H1 (cell line): ENCODE measurements around the gene UVRAG. TPM values are rescaled to one million over a fixed set of nuclear protein-coding genes. Genes with fewer than 3 reads are reported as not detected.

Source experiments
- CTCF ChIA-PET: fragments of 300-600 bp; sonication (Branson Sonifier 250); formaldehyde crosslinking; loops from one replicate; lab custom pipeline; 2021; ENCODE audit not compliant: partially characterized antibody; lab: Charles Lee
- POLR2A ChIA-PET: fragments of 300-600 bp; sonication (Branson Sonifier 250); formaldehyde crosslinking; loops from one replicate; lab custom pipeline; 2021; ENCODE audit warnings: inconsistent platforms; ENCODE audit not compliant: partially characterized antibody; lab: Charles Lee
- DNase-seq, 2 experiments: peaks; one replicate each; pipeline versions ENCODE4 v3.0.0 to v3.0.0-alpha.2; 2010 to 2022; ENCODE audit warnings: low spot score in 2 of 2, low read depth in 1 of 2, mixed read lengths in 1 of 2
- FAIRE-seq: peaks from 2 replicates; lab custom pipeline; 2011; peaks lifted over from hg19 to GRCh38; lab: Jason Lieb, UNC
- H2AFZ ChIP-seq: 2 replicates; pipeline ENCODE4 v1.8.1; 2012; ENCODE audit warnings: low read length, inconsistent platforms
- H2AK5ac ChIP-seq: 2 replicates; pipeline ENCODE4 v1.6.1; 2013; ENCODE audit warnings: low read depth, low read length
- H2BK120ac ChIP-seq: replicated peaks from 2 replicates; pipeline ENCODE3; 2013; ENCODE audit warnings: low read depth, low read length, inconsistent platforms
- H2BK12ac ChIP-seq: 2 replicates; pipeline ENCODE4 v1.6.1; 2013; ENCODE audit warnings: low read depth, low read length
- H2BK15ac ChIP-seq: 2 replicates; pipeline ENCODE4 v1.6.1; 2013; ENCODE audit warnings: low read length
- H2BK20ac ChIP-seq: 2 replicates; pipeline ENCODE4 v1.6.1; 2013; ENCODE audit warnings: low read length
- H2BK5ac ChIP-seq: 2 replicates; pipeline ENCODE4 v1.6.1; 2013; ENCODE audit warnings: low read depth, low read length
- H3K14ac ChIP-seq: 2 replicates; pipeline ENCODE4 v1.6.1; 2013; ENCODE audit warnings: inconsistent platforms; ENCODE audit not compliant: insufficient read length
- H3K18ac ChIP-seq: 2 replicates; pipeline ENCODE4 v1.6.1; 2013; ENCODE audit warnings: low read length; ENCODE audit errors: extremely low read depth
- H3K23ac ChIP-seq: 2 replicates; pipeline ENCODE4 v1.6.1; 2013; ENCODE audit warnings: inconsistent platforms; ENCODE audit not compliant: insufficient read length
- H3K23me2 ChIP-seq: 2 replicates; pipeline ENCODE4 v1.6.1; 2013; ENCODE audit warnings: low read depth, low read length
- H3K27ac ChIP-seq: 2 replicates; pipeline ENCODE4 v1.6.1; 2011; ENCODE audit warnings: low read depth, low read length, inconsistent platforms
- H3K27me3 ChIP-seq, 4 experiments: replicated peaks in 1 of 4; 1 replicate in 1 of 4; 2 replicates in 3 of 4; pipeline versions ENCODE4 v1.6.1 to v1.8.1; 2011 to 2013; ENCODE audit warnings: low read length in 3 of 4, mild to moderate bottlenecking in 3 of 4, inconsistent platforms in 2 of 4, mixed read lengths in 2 of 4, moderate library complexity in 1 of 4; ENCODE audit not compliant: control insufficient read depth in 3 of 4, insufficient read depth in 3 of 4; ENCODE audit errors: extremely low read depth in 1 of 4
- H3K36me3 ChIP-seq, 4 experiments: 2 replicates each; pipeline versions ENCODE4 v1.6.1 to v1.8.1; 2011 to 2013; ENCODE audit warnings: mild to moderate bottlenecking in 4 of 4, low read length in 3 of 4, moderate library complexity in 2 of 4, control low read depth in 1 of 4, inconsistent platforms in 1 of 4; ENCODE audit not compliant: insufficient read depth in 4 of 4, control insufficient read depth in 2 of 4
- H3K4ac ChIP-seq: replicated peaks from 2 replicates; pipeline ENCODE3; 2013; ENCODE audit warnings: low read length, low read depth, mixed read lengths, inconsistent platforms; ENCODE audit not compliant: insufficient read length
- H3K4me1 ChIP-seq, 4 experiments: replicated peaks in 1 of 4; 1 replicate in 1 of 4; 2 replicates in 3 of 4; pipeline versions ENCODE4 v1.6.1 to v1.8.1; 2011 to 2013; ENCODE audit warnings: low read length in 3 of 4, inconsistent platforms in 2 of 4, mixed read lengths in 1 of 4; ENCODE audit not compliant: insufficient read depth in 4 of 4, control insufficient read depth in 3 of 4
- H3K4me2 ChIP-seq, 2 experiments: 2 replicates each; pipeline versions ENCODE4 v1.6.1 to v1.8.1; 2011 to 2013; ENCODE audit warnings: low read depth in 2 of 2, low read length in 2 of 2, control low read depth in 1 of 2, inconsistent platforms in 1 of 2, mild to moderate bottlenecking in 1 of 2; ENCODE audit not compliant: insufficient read depth in 1 of 2
- H3K4me3 ChIP-seq, 4 experiments: fragments of 200-600, 300-600 bp in 1 of 4; sonication (generic), shearing (Covaris generic), sonication (Bioruptor Twin) in 1 of 4; 2 replicates each; pipeline versions ENCODE4 v1.5.1 to v1.8.1; 2011 to 2016; ENCODE audit warnings: low read length in 4 of 4, low read depth in 3 of 4, control low read depth in 2 of 4, inconsistent platforms in 2 of 4, mild to moderate bottlenecking in 2 of 4, mixed read lengths in 1 of 4, moderate library complexity in 1 of 4; ENCODE audit not compliant: insufficient read depth in 2 of 4; ENCODE audit errors: extremely low read depth in 1 of 4
- H3K56ac ChIP-seq: replicated peaks from 2 replicates; pipeline ENCODE3; 2013; ENCODE audit warnings: low read depth, mild to moderate bottlenecking, mixed read lengths, low read length, inconsistent platforms; ENCODE audit not compliant: insufficient read length
- H3K79me1 ChIP-seq: 2 replicates; pipeline ENCODE4 v1.6.1; 2013; ENCODE audit warnings: low read depth, low read length, control low read depth
- H3K79me2 ChIP-seq, 2 experiments: 2 replicates each; pipeline versions ENCODE4 v1.6.1 to v1.8.1; 2012 to 2013; ENCODE audit warnings: low read length in 2 of 2, mild to moderate bottlenecking in 2 of 2, inconsistent platforms in 1 of 2; ENCODE audit not compliant: insufficient read depth in 2 of 2, control insufficient read depth in 1 of 2
- H3K9ac ChIP-seq, 4 experiments: replicated peaks in 1 of 4; 1 replicate in 1 of 4; 2 replicates in 3 of 4; pipeline versions ENCODE4 v1.6.1 to v1.8.1; 2011 to 2013; ENCODE audit warnings: low read depth in 3 of 4, low read length in 3 of 4, control low read depth in 2 of 4, mild to moderate bottlenecking in 2 of 4, moderate library complexity in 2 of 4, inconsistent platforms in 1 of 4; ENCODE audit errors: extremely low read depth in 1 of 4
- H3K9me3 ChIP-seq, 2 experiments: 2 replicates each; pipeline versions ENCODE4 v1.6.1 to v1.8.1; 2012 to 2013; ENCODE audit warnings: mild to moderate bottlenecking in 2 of 2, moderate library complexity in 2 of 2, control low read depth in 1 of 2, inconsistent platforms in 1 of 2, low read depth in 1 of 2, low read length in 1 of 2, mixed read lengths in 1 of 2; ENCODE audit not compliant: insufficient read depth in 2 of 2
- H4K20me1 ChIP-seq, 2 experiments: replicated peaks in 1 of 2; 2 replicates each; pipeline versions ENCODE3 to v1.8.1; 2011 to 2013; ENCODE audit warnings: inconsistent platforms in 2 of 2, low read length in 2 of 2, mild to moderate bottlenecking in 1 of 2; ENCODE audit not compliant: insufficient read depth in 2 of 2, control insufficient read depth in 1 of 2
- H4K5ac ChIP-seq: 2 replicates; pipeline ENCODE4 v1.6.1; 2013; ENCODE audit warnings: low read length, low read depth, mixed read lengths, inconsistent platforms; ENCODE audit not compliant: insufficient read length
- H4K8ac ChIP-seq: 2 replicates; pipeline ENCODE4 v1.8.0; 2013; ENCODE audit warnings: mild to moderate bottlenecking, moderate library complexity, low read length, inconsistent platforms; ENCODE audit not compliant: insufficient read depth; ENCODE audit errors: extremely low read depth
- H4K91ac ChIP-seq: replicated peaks from 2 replicates; pipeline ENCODE3; 2013; ENCODE audit warnings: low read length, mixed read lengths, inconsistent platforms; ENCODE audit not compliant: insufficient read length
- KDM1A ChIP-seq: fragments of 200-600, 300-600 bp; sonication (generic); IDR thresholded peaks from 2 replicates; pipeline ENCODE4 v1.7.1; 2016; ENCODE audit warnings: mild to moderate bottlenecking, low read length, borderline replicate concordance
- WGBS, 2 experiments: shearing (Covaris generic) in 1 of 2; methylation state at CpG; one replicate each; pipeline versions ENCODE4 v1.1.6 to v1.1.7; 2013 to 2015; ENCODE audit warnings: low lambda C conversion rate in 2 of 2, mixed read lengths in 2 of 2, inconsistent platforms in 1 of 2, low coverage in 1 of 2, missing lambda C conversion rate in 1 of 2; ENCODE audit not compliant: insufficient replicate concordance in 2 of 2, insufficient coverage in 1 of 2, insufficient read length in 1 of 2; ENCODE audit errors: extremely low coverage in 1 of 2, missing lambda C conversion rate in 1 of 2; 5-methylcytosine and 5-hydroxymethylcytosine counted together
- polyA plus RNA-seq, 7 experiments: library from polyadenylated mRNA; depleted of rRNA in 3 of 7; stranded (reverse) in 5 of 7; unstranded in 2 of 7; fragments of >200 nt in 5 of 7; fragments of 200-250 nt in 2 of 7; gene quantifications; 1 replicate in 5 of 7; 2 replicates in 1 of 7; 4 replicates in 1 of 7; pipeline versions ENCODE4 v1.2.1 to v1.2.3, GENCODE V29; 2011 to 2013; ENCODE audit warnings: missing spikeins in 2 of 7, mixed read lengths in 2 of 7
- total RNA-seq: library from RNA; stranded (reverse); fragmentation: NEBNext Ultra II Directional; extraction: Animal tissue kit (Norgen Biotek cat#: 25700); gene quantifications from 2 replicates; pipeline ENCODE4 v1.2.1, GENCODE V29; 2021

Gene UVRAG
- total and polyA plus RNA-seq, 2 of the 8 experiments (the other 6 are each of a cell fraction or from before 2014, with no cell fraction given), result 5.5 to 14.7 TPM

GRCh38 chr11:76177250-76177686, 362.3 kb downstream of the UVRAG start:
- H3K9ac ChIP-seq, result no peak overlapping the region
- H2BK5ac ChIP-seq, result no peak overlapping the region
- H3K27me3 ChIP-seq, result no peaks in the 10 kb centered on the region
- DNase-seq, result no peak
- no peak overlapping the region for H3K56ac ChIP-seq
- H3K79me1 ChIP-seq, result no peaks in the 10 kb centered on the region
- H3K4ac ChIP-seq, result no peak overlapping the region
- no peak overlapping the region for H2BK20ac ChIP-seq
- no peak overlapping the region; the same call in 1 of the 2 replicates for H4K8ac ChIP-seq
- H2BK15ac ChIP-seq, result no peak overlapping the region
- no peak overlapping the region for H2AK5ac ChIP-seq
- no peak overlapping the region for H3K14ac ChIP-seq
- H3K18ac ChIP-seq, result no peak overlapping the region
- H3K4me3 ChIP-seq, result no peak overlapping the region
- H3K23me2 ChIP-seq, result peaks cover 2% of the 10 kb centered on the region; the same call in 1 of the 2 replicates
- no peaks in the 10 kb centered on the region for H3K9me3 ChIP-seq
- H4K20me1 ChIP-seq, result no peaks in the 10 kb centered on the region
- H4K5ac ChIP-seq, result no peak overlapping the region
- no peaks in the 10 kb centered on the region for H3K36me3 ChIP-seq
- H3K4me1 ChIP-seq, result peaks cover 0 to 4% (median 2%) of the 10 kb centered on the region in 4 experiments; a peak in 2 of 7 replicates
- H2BK120ac ChIP-seq, result no peak overlapping the region
- ChIA-PET CTCF (interaction anchor here (1.2 to 1.9 kb wide), 3 partner anchors 32 to 142 kb away, joined by 3 to 4 read pairs (median 4); no protein-coding TSS in a partner anchor), POLR2A (no interaction called here)
- H3K79me2 ChIP-seq, result no peaks in the 10 kb centered on the region
- no peak overlapping the region for H2BK12ac ChIP-seq
- no peak overlapping the region for H2AFZ ChIP-seq
- WGBS, 2 experiments, result 94% methylated on average over 3 of the region's 6 CpGs; no CpG with 5 or more reads in 1 of the 2 experiments
- H3K4me2 ChIP-seq, result no peak overlapping the region
- no peak for FAIRE-seq
- H3K27ac ChIP-seq, result no peak overlapping the region
- no peak overlapping the region for H4K91ac ChIP-seq
- H3K23ac ChIP-seq, result no peak overlapping the region
- TF ChIP-seq KDM1A, result no peak
